K562 (cell line): ENCODE data around the gene CYSLTR1. TPM values are rescaled to one million over a fixed set of nuclear protein-coding genes. Genes with fewer than 3 reads are reported as not detected.

Experiments
- ARID4B ChIP-seq: sonication (generic); formaldehyde crosslinking; IDR thresholded peaks from 2 replicates; pipeline ENCODE4 v1.8.0; 2022; ENCODE audit warnings: mild to moderate bottlenecking, missing genetic modification reagents
- DNMT1 ChIP-seq: fragments of 450-650 bp; IDR thresholded peaks from 2 replicates; pipeline ENCODE4 v1.6.1; 2016; ENCODE audit warnings: antibody characterized with exemption, mild to moderate bottlenecking
- ERF ChIP-seq: fragments of 450-650 bp; formaldehyde crosslinking; IDR thresholded peaks from 2 replicates; pipeline ENCODE4 v1.4.0; 2020; ENCODE audit warnings: mild to moderate bottlenecking, mixed read lengths
- FUS ChIP-seq: fragments of 200-400 bp; formaldehyde crosslinking; optimal IDR thresholded peaks from 2 replicates; pipeline ENCODE3; 2017; ENCODE audit warnings: low read depth, low read length
- HNRNPUL1 ChIP-seq: fragments of 200-400 bp; formaldehyde crosslinking; IDR thresholded peaks from 2 replicates; pipeline ENCODE4 v1.6.1; 2017; ENCODE audit warnings: low read length
- IRF9 ChIP-seq: fragments of 450-650 bp; IDR thresholded peaks from 2 replicates; pipeline ENCODE4 v1.6.1; 2016; ENCODE audit warnings: missing biosample characterization, missing genetic modification characterization
- NFIC ChIP-seq: fragments of 450-650 bp; IDR thresholded peaks from 2 replicates; pipeline ENCODE4 v1.6.1; 2017; ENCODE audit warnings: mild to moderate bottlenecking, inconsistent platforms
- PHF8 ChIP-seq: fragments of 200-600 bp; sonication (generic); IDR thresholded peaks from 2 replicates; pipeline ENCODE4 v1.6.1; 2012; ENCODE audit warnings: mixed run types, mild to moderate bottlenecking, inconsistent platforms, low read length, moderate library complexity, borderline replicate concordance
- RAD21 ChIP-seq, 2 experiments: fragments of 250-450 bp in 1 of 2; fragments of 450-650 bp in 1 of 2; sonication (Bioruptor Pico) in 1 of 2; formaldehyde crosslinking in 1 of 2; IDR thresholded peaks in 1 of 2; conservative IDR thresholded peaks in 1 of 2; 2 replicates each; pipeline versions ENCODE4 v1.4.0 to v1.8.0; 2020 to 2022; ENCODE audit warnings: mild to moderate bottlenecking in 2 of 2, moderate library complexity in 1 of 2
- TEAD4 ChIP-seq, 2 experiments: sonication (generic) in 1 of 2; formaldehyde crosslinking in 1 of 2; IDR thresholded peaks; 2 replicates each; pipeline versions ENCODE4 v1.6.1 to v1.8.0; 2012 to 2022; ENCODE audit warnings: borderline replicate concordance in 1 of 2, inconsistent platforms in 1 of 2, low read length in 1 of 2, mild to moderate bottlenecking in 1 of 2, missing genetic modification reagents in 1 of 2
- ZNF511 ChIP-seq: sonication (generic); formaldehyde crosslinking; IDR thresholded peaks from 2 replicates; pipeline ENCODE4 v1.8.0; 2022; ENCODE audit warnings: mild to moderate bottlenecking, missing genetic modification reagents
- polyA plus RNA-seq, 8 experiments: library from polyadenylated mRNA; depleted of rRNA in 4 of 8; stranded (reverse) in 5 of 8; unstranded in 3 of 8; fragments of >200 nt; fragmentation: Nextera tagmentation in 2 of 8; fragmentation: Illumina TruSeq in 1 of 8; extraction: Ambion mirVana in 2 of 8; extraction: Trizol in 1 of 8; gene quantifications; 2 replicates each; pipeline versions ENCODE4 v1.2.1 to v1.2.3, GENCODE V29; 2011 to 2014; ENCODE audit warnings: inconsistent platforms in 1 of 8, missing spikeins in 1 of 8
- total RNA-seq, 7 experiments: library from RNA; depleted of rRNA in 6 of 7; stranded (reverse); fragments of >200 nt in 6 of 7; fragmentation: Illumina TruSeq in 2 of 7; extraction: Trizol in 2 of 7; gene quantifications; 2 replicates each; pipeline versions ENCODE4 v1.2.1 to v1.2.3, GENCODE V29; 2011 to 2021; ENCODE audit warnings: low replicate concordance in 1 of 7
- TF ChIP-seq, protein P1 (sequence below): fragments of 200-800 bp; sonication (Bioruptor generic); IDR thresholded peaks from 2 replicates; pipeline ENCODE4 v1.6.1; 2016; ENCODE audit warnings: missing genetic modification characterization, missing compliant biosample characterization

The CYSLTR1 gene
- total and polyA plus RNA-seq, 9 of the 15 experiments (the other 6 are each of a cell fraction or from before 2014, with no cell fraction given): 0.04 to 0.07 TPM; not detected in 7

GRCh38 chrX:78303086-78303485 lies 24.3 kb downstream of the CYSLTR1 start (continued):
- TF ChIP-seq IRF9 (tag): no peak
- TF ChIP-seq DNMT1: no peak
- no peak for TF ChIP-seq HNRNPUL1
- no peak for TF ChIP-seq PHF8
- TF ChIP-seq, protein P1, sequence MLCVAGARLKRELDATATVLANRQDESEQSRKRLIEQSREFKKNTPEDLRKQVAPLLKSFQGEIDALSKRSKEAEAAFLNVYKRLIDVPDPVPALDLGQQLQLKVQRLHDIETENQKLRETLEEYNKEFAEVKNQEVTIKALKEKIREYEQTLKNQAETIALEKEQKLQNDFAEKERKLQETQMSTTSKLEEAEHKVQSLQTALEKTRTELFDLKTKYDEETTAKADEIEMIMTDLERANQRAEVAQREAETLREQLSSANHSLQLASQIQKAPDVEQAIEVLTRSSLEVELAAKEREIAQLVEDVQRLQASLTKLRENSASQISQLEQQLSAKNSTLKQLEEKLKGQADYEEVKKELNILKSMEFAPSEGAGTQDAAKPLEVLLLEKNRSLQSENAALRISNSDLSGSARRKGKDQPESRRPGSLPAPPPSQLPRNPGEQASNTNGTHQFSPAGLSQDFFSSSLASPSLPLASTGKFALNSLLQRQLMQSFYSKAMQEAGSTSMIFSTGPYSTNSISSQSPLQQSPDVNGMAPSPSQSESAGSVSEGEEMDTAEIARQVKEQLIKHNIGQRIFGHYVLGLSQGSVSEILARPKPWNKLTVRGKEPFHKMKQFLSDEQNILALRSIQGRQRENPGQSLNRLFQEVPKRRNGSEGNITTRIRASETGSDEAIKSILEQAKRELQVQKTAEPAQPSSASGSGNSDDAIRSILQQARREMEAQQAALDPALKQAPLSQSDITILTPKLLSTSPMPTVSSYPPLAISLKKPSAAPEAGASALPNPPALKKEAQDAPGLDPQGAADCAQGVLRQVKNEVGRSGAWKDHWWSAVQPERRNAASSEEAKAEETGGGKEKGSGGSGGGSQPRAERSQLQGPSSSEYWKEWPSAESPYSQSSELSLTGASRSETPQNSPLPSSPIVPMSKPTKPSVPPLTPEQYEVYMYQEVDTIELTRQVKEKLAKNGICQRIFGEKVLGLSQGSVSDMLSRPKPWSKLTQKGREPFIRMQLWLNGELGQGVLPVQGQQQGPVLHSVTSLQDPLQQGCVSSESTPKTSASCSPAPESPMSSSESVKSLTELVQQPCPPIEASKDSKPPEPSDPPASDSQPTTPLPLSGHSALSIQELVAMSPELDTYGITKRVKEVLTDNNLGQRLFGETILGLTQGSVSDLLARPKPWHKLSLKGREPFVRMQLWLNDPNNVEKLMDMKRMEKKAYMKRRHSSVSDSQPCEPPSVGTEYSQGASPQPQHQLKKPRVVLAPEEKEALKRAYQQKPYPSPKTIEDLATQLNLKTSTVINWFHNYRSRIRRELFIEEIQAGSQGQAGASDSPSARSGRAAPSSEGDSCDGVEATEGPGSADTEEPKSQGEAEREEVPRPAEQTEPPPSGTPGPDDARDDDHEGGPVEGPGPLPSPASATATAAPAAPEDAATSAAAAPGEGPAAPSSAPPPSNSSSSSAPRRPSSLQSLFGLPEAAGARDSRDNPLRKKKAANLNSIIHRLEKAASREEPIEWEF (CRISPR knock-in tag): no peak
- TF ChIP-seq RAD21 (CRISPR knock-in tag; conservative IDR thresholded peaks at IDR 0.05 in 1 of 2, IDR thresholded peaks at IDR 0.05 in 1 of 2): no peak
- TF ChIP-seq FUS: no peak
- no peak for TF ChIP-seq ERF (CRISPR knock-in tag)
- TF ChIP-seq TEAD4 (IDR thresholded peaks at IDR 0.05; ENCODE audit: low read length): no peak
- no peak for TF ChIP-seq TEAD4 (CRISPR knock-in tag; IDR thresholded peaks at IDR 0.05; ENCODE audit: borderline replicate concordance)
- TF ChIP-seq ZNF511: no peak
- TF ChIP-seq NFIC: no peak
- TF ChIP-seq ARID4B (CRISPR knock-in tag): no peak
